Fibroblast of skin of abdomen (primary cell): ENCODE data around the gene PRRX2.

Experiments
- DNase-seq: peaks from one replicate; pipeline ENCODE4 v3.0.0-alpha.2; 2013

PRRX2 gene

GRCh38 chr9:129761901-129762369 lies 96.5 kb downstream of the PRRX2 start:
- peak; percentile 84 for DNase-seq

- DNase-seq = peak; percentile 94
Observed at GRCh38 chr9:129762370-129762984, 97.0 kb downstream of the PRRX2 start.

GRCh38 chr9:129762985-129763926 lies 97.8 kb downstream of the PRRX2 start:
- DNase-seq = peak; percentile 71

GRCh38 chr9:129765764-129766317 lies 100.4 kb downstream of the PRRX2 start:
- DNase-seq = no peak

- no peak for DNase-seq
Observed at GRCh38 chr9:129768486-129768885, 103.0 kb downstream of the PRRX2 start.

- no peak for DNase-seq
Observed at GRCh38 chr9:129769669-129770068, 104.2 kb downstream of the PRRX2 start.

GRCh38 chr9:129770741-129771140 lies 105.3 kb downstream of the PRRX2 start:
- DNase-seq = no peak
